Brain microvascular endothelial cell (primary cell): ENCODE measurements around the gene ZNF700.
"Not testable (repeated sequence)": the region's sequence is repeated elsewhere in the genome, so short reads cannot be mapped to it uniquely, and the experiment has no call there.

Experiments
- DNase-seq: peaks from one replicate; pipeline ENCODE4 v3.0.0-alpha.2; 2020
- H3K27ac ChIP-seq: fragments of 250-450 bp; sonication (Bioruptor Pico); 2 replicates; pipeline ENCODE4 v1.5.1; 2020; ENCODE audit warnings: mild to moderate bottlenecking, moderate library complexity
- H3K27me3 ChIP-seq: fragments of 250-450 bp; sonication (Bioruptor Pico); replicated peaks from 2 replicates; pipeline ENCODE4 v1.5.1; 2020; ENCODE audit warnings: mild to moderate bottlenecking
- H3K36me3 ChIP-seq: fragments of 250-450 bp; sonication (Bioruptor Pico); replicated peaks from 2 replicates; pipeline ENCODE4 v1.5.1; 2020; ENCODE audit warnings: mild to moderate bottlenecking
- H3K4me3 ChIP-seq: 2 replicates; pipeline ENCODE4 v1.5.1; 2011; ENCODE audit warnings: low read depth, mild to moderate bottlenecking, control low read depth, low read length, moderate library complexity
- CTCF ChIP-seq: IDR thresholded peaks from 2 replicates; pipeline ENCODE4 v1.5.1; 2011; ENCODE audit warnings: low read depth, mild to moderate bottlenecking, moderate library complexity, low read length, control low read depth, inconsistent platforms; ENCODE audit errors: missing control alignments
- in situ Hi-C: cut with HindIII; loops from 2 replicates; pipeline ENCODE4 v1.10.0; 2017; ENCODE audit warnings: low sequenced_read_pairs, low pct_ligation_motif_present

ZNF700 gene

GRCh38 chr19:11948646-11949045 is 23.7 kb downstream of the ZNF700 start:
- in situ Hi-C loops, result no loop called here

GRCh38 chr19:11949201-11949600 is 24.3 kb downstream of the ZNF700 start:
- H3K36me3 ChIP-seq, result peaks cover 36% of the 10 kb centered on the region
- no peak for DNase-seq
- no peak overlapping the region for H3K4me3 ChIP-seq
- TF ChIP-seq CTCF, result no peak
- H3K27ac ChIP-seq, result no peak overlapping the region
- in situ Hi-C loops, result no loop called here
- H3K27me3 ChIP-seq, result no peaks in the 10 kb centered on the region

More at GRCh38 chr19:11948646-11949045, 23.7 kb downstream of the ZNF700 start:
- DNase-seq, result no peak
- Histone ChIP-seq H3K27me3 (no peaks in the 10 kb centered on the region), H3K36me3 (peaks cover 36% of the 10 kb centered on the region), H3K27ac (no peak overlapping the region), H3K4me3 (no peak overlapping the region)
- no peak for TF ChIP-seq CTCF

GRCh38 chr19:11949614-11950080 is 24.7 kb downstream of the ZNF700 start:
- peaks cover 36% of the 10 kb centered on the region for H3K36me3 ChIP-seq
- H3K27ac ChIP-seq, in situ Hi-C loops, H3K4me3 ChIP-seq, DNase-seq, H3K27me3 ChIP-seq: not testable (repeated sequence)

- no peak for TF ChIP-seq CTCF
- Histone ChIP-seq H3K27me3 (no peaks in the 10 kb centered on the region), H3K36me3 (peaks cover 36% of the 10 kb centered on the region), H3K4me3 (no peak overlapping the region), H3K27ac (no peak overlapping the region)
- no peak for DNase-seq
- in situ Hi-C loops, result no loop called here
Observed at GRCh38 chr19:11950312-11950711, 25.4 kb downstream of the ZNF700 start.

GRCh38 chr19:11963566-11964355 is 38.9 kb downstream of the ZNF700 start:
- TF ChIP-seq CTCF, result peak; percentile 77
- Histone ChIP-seq H3K4me3 (no peak overlapping the region), H3K27me3 (no peaks in the 10 kb centered on the region), H3K36me3 (no peaks in the 10 kb centered on the region), H3K27ac (no peak overlapping the region)
- peak; percentile 44 for DNase-seq
- in situ Hi-C loops, result no loop called here

- H3K4me3 ChIP-seq, result peak overlapping the region; percentile 65
- TF ChIP-seq CTCF, result peak; percentile 41
- DNase-seq, result no peak
- H3K27me3 ChIP-seq, result no peaks in the 10 kb centered on the region
- in situ Hi-C loops, result no loop called here
- H3K27ac ChIP-seq, result no peak overlapping the region
- H3K36me3 ChIP-seq, result no peaks in the 10 kb centered on the region
Observed at GRCh38 chr19:11964496-11964857, 39.6 kb downstream of the ZNF700 start.
